Heart left ventricle (tissue), 13 donors: ENCODE data around the gene RPF1.

ENCODE experiments used
- CTCF ChIP-seq, 12 donors: fragments of 200-600 bp; sonication (generic) in 4 of 12; IDR thresholded peaks; one replicate each; pipeline versions ENCODE4 v1.5.0 to v1.8.0; 2018 to 2022; ENCODE audit warnings: antibody characterized with exemption in 12 of 12, mild to moderate bottlenecking in 5 of 12
- POLR2A ChIP-seq, 2 donors: fragments of 450-650 bp; IDR thresholded peaks; one replicate each; pipeline ENCODE4 v1.6.1; 2017; ENCODE audit warnings: antibody characterized with exemption in 2 of 2, mild to moderate bottlenecking in 2 of 2, moderate library complexity in 2 of 2
- donor health status: ischemic (EF 13 %, LVEDD 7.1; RV severe dilation, severe dysfunction).
- donor health status: DM: no; HTN: yes; CAD: no.
- donor health status: DM: no; HTN: no; CAD: no.
- donor health status: ischemic (EF 25% LVEDD 6.9; RV normal size, moderate dysfunction).
- donor health status: ischemic (EF 25% LVEDD 5.7; RV mildly dilated, moderate dysfunction).
- donor health status: ischemic (EF 35%, LVEDD 5.7; RV mildly dilated, moderate dysfunction).
- donor health status: nonischemic (EF 11% LVEDD 7.7; RV severe dilation, severe dysfunction).
- donor health status: DM: yes; HTN: yes; CAD: no.
- donor health status: PGD.
- donor health status: ischemic (EF 29% LVEDD 5.4; RV normal size, mild dysfunction).
- donor health status: nonischemic (EF 23%, LVEDD 6.1; RV moderate dilation, normal function).

- TF ChIP-seq CTCF (IDR thresholded peaks at IDR 0.05), result no peak
- peak; percentile 40 to 59 for TF ChIP-seq POLR2A (IDR thresholded peaks at IDR 0.05)
Measured at GRCh38 chr1:84478876-84479868, at the start of gene RPF1.
